PC-9 (cell line): ENCODE measurements around the gene MAGEA8.

Experiments used
- EZH2 ChIP-seq: fragments of 200-600 bp; sonication (generic); IDR thresholded peaks from 2 replicates; pipeline ENCODE4 v1.8.0; 2017; ENCODE audit warnings: antibody characterized with exemption, low read depth
- TF ChIP-seq, protein P1 (sequence below): fragments of 200-600 bp; sonication (generic); conservative IDR thresholded peaks from 2 replicates; pipeline ENCODE4 v1.6.1; 2017; ENCODE audit warnings: mixed run types, antibody characterized with exemption, mild to moderate bottlenecking, moderate library complexity

GRCh38 chrX:149877157-149877556 is 3.8 kb upstream of the MAGEA8 start:
- TF ChIP-seq, protein P1, sequence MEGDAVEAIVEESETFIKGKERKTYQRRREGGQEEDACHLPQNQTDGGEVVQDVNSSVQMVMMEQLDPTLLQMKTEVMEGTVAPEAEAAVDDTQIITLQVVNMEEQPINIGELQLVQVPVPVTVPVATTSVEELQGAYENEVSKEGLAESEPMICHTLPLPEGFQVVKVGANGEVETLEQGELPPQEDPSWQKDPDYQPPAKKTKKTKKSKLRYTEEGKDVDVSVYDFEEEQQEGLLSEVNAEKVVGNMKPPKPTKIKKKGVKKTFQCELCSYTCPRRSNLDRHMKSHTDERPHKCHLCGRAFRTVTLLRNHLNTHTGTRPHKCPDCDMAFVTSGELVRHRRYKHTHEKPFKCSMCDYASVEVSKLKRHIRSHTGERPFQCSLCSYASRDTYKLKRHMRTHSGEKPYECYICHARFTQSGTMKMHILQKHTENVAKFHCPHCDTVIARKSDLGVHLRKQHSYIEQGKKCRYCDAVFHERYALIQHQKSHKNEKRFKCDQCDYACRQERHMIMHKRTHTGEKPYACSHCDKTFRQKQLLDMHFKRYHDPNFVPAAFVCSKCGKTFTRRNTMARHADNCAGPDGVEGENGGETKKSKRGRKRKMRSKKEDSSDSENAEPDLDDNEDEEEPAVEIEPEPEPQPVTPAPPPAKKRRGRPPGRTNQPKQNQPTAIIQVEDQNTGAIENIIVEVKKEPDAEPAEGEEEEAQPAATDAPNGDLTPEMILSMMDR: no peak
- no peak for TF ChIP-seq EZH2
